Raji (cell line): ENCODE data around the gene TRIM42.

Experiments
- POLR2A ChIP-seq: IDR thresholded peaks from 2 replicates; pipeline ENCODE4 v1.6.1; 2011; ENCODE audit warnings: low read depth, low read length, control low read depth; ENCODE audit not compliant: insufficient read depth

The TRIM42 gene

DNA sequence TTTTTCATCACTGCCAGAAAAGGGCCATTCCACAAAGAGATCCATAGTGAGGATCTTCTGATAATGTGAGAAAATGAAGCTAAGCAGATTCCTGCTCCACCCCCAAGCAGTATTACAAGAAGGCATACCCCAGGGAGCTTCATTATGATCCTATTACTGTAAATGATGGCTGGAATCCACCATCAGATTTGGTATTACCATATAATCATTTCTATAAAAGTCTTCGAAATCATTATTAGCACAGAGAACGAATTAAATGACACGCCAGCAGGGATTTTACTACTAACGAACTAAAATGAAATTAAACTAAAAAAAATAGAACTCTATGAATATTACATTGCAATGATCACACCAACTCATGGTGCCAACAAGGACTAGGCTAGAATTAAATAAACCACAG is 24.4 kb downstream of the TRIM42 start:
- TF ChIP-seq POLR2A = no peak

DNA sequence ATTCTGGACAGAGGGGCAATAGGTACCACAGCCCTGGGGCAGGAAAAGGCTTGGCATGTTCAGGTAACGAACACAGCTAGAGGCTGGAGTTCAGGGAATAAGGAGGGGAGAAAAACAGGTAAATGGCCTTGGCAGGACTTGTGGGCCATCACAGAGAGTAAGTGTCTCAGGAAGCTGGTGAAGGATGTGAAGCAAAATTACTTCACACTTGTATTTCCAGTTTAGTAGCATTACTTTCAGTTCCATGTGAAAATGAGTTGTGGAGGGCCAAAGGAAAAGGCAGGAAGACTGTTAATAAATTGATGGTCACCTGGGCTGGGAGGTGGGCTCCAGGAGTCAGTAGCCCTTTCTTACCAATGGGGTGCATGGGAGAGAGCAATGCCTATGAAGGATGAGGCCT is 25.6 kb downstream of the TRIM42 start:
- TF ChIP-seq POLR2A = no peak

DNA sequence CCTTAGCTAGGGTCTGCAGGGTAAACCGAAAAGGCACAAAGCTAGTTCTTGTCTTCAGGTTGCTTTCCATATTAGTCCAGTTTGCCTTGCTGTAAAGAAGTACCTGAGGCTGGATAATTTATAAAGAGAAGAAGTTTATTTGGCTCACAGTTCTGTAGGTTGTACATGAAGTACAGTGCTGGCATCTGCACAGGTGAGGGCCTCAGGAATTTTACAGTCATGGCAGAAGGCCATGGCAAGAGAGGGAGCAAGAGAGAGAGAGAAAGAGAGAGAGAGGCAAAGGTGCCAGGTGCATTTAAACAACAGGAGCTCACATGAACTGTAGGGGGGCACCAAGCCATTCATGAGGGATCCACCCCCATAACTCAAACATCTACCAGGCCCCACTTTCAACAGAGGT is 26.9 kb downstream of the TRIM42 start:
- no peak for TF ChIP-seq POLR2A

DNA sequence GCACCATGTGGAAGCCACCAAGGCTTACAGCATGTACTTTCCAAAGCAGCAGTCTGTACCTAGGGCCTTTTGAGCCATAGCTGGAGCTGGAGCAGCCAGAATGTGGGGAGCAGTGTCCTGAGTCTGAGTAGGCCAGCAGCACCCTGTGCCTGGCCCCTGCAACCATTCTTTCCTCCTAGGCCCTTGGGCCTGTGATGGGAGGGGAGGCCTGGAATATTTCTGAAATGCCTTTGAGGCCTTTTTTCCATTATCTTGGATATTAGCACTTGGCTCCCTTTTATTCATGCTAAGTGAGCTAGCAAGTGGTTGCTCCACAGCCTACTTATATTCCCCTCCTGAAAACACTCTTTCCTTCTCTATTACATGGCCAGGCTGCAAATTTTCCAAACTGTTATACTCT is 28.1 kb downstream of the TRIM42 start:
- TF ChIP-seq POLR2A = no peak

- no peak for TF ChIP-seq POLR2A
These were observed 28.5 kb downstream of the TRIM42 start for GRCh38 chr3:140706360-140706759.

- TF ChIP-seq POLR2A = no peak
These were observed 31.0 kb downstream of the TRIM42 start for GRCh38 chr3:140708815-140709214.

GRCh38 chr3:140709751-140710150 is 31.9 kb downstream of the TRIM42 start:
- no peak for TF ChIP-seq POLR2A

- TF ChIP-seq POLR2A = no peak
These were observed 33.0 kb downstream of the TRIM42 start for GRCh38 chr3:140710711-140711389.

GRCh38 chr3:140711390-140712035 is 33.6 kb downstream of the TRIM42 start:
- TF ChIP-seq POLR2A = no peak

GRCh38 chr3:140712301-140712700 is 34.4 kb downstream of the TRIM42 start:
- no peak for TF ChIP-seq POLR2A

- no peak for TF ChIP-seq POLR2A
These were observed 37.2 kb downstream of the TRIM42 start for GRCh38 chr3:140715035-140715434.

DNA sequence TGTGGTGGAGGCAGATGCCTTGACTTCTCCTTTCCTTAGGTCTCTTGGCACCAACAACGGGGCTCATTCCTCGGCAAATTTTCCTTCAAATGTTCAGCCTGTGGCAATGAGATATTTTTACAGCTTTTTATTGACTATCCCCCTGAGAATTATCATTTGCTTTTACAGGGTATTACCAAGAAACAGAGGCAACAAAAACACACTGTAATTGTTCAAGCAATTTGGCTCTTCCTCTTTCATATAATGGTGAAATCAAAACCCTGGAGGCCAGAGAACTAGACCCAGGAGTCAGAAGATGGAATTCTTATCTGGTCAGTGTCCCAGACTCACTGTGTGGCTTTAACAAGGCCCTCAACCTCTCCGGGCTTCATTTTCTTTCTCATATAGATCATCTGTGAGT is 40.1 kb downstream of the TRIM42 start:
- TF ChIP-seq POLR2A = no peak

DNA sequence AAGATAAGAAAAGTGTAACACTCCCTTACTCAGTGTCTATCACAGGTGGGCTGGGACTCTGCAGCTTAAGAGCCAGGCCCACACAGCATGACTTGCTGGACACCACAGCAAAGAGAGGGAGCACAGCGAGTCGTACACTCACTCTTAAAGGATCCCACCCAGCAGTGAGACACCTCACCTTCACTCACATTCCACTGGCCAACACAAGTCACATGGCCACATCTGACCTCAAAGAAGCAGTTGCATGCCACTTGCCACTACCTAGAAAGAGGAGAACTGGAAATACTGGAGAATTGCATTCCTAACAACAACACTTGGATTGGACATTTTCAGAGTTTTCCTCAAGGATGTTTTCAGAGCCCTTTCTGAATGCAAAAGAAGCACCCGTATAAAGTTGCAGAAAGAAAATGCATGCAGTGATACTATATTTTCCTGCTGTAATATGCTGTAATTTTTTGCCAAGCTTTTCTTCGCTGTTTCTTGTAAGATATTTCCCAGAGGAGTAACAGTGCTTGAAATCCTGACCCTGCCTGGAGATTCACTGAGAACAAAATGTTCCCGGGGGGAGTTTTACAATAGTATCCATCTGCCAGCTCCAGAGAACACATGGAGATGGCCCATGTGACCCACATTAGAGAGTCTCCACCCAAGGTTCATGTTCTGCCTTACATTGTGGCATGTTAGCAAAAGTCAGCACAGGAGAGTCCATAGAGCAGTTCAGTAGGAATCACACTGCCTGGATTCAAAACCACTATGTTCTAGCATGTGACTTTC is 42.2 kb downstream of the TRIM42 start:
- TF ChIP-seq POLR2A = no peak

DNA sequence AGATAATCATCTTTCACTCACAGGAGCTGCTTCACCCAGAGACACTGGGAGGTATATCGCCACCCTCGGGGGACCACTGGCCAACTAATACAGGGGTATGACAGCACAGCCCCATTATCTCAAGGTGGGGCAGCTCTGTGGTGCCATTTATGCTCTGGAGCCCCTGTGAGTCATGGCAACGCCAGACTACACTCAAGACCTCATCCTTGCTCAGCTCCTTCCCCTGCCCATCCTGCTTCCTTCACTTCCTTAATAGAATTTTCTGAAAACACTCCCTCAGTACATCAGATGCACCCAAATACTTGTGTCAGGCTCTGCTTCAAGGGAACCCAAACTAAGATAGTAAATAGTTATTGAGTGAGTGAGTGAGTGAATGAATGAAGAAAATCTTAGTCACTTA is 45.7 kb downstream of the TRIM42 start:
- no peak for TF ChIP-seq POLR2A

- no peak for TF ChIP-seq POLR2A
These were observed 47.3 kb downstream of the TRIM42 start for GRCh38 chr3:140724856-140725812.
